SK-N-SH treated with all-trans-retinoic acid at 6 μM for 48 hours (cell line): ENCODE measurements around the gene MGLL.
"Not testable (repeated sequence)": the region's sequence is repeated elsewhere in the genome, so short reads cannot be mapped to it uniquely, and the experiment has no call there.

Source experiments
- ATAC-seq: fragments of 200-7000 bp; cut with Tn5 transposase; 3 replicates; pipeline ENCODE4 v1.9.1; 2020; ENCODE audit warnings: mild to moderate bottlenecking, moderate library complexity
- ARNTL ChIP-seq: fragments of 450-650 bp; formaldehyde crosslinking; IDR thresholded peaks from 2 replicates; pipeline ENCODE4 v1.5.0; 2020; ENCODE audit warnings: low read depth, mild to moderate bottlenecking, moderate library complexity, borderline replicate concordance
- BACH2 ChIP-seq: fragments of 250-450 bp; sonication (Bioruptor Pico); IDR thresholded peaks from 2 replicates; pipeline ENCODE4 v1.9.0; 2021; ENCODE audit warnings: mild to moderate bottlenecking, borderline replicate concordance
- CSDC2 ChIP-seq: fragments of 250-450 bp; sonication (Bioruptor Pico); IDR thresholded peaks from 2 replicates; pipeline ENCODE4 v1.5.0; 2020; ENCODE audit warnings: mild to moderate bottlenecking, moderate library complexity
- OSR1 ChIP-seq: fragments of 250-450 bp; sonication (Bioruptor Pico); IDR thresholded peaks from 2 replicates; pipeline ENCODE4 v1.8.0; 2022; ENCODE audit warnings: moderate library complexity, mild to moderate bottlenecking, inconsistent platforms
- PATZ1 ChIP-seq: fragments of 250-450 bp; sonication (Bioruptor Pico); IDR thresholded peaks from 2 replicates; pipeline ENCODE4 v1.8.0; 2020; ENCODE audit warnings: mild to moderate bottlenecking, moderate library complexity, borderline replicate concordance
- POU6F1 ChIP-seq: fragments of 250-450 bp; sonication (Bioruptor Pico); IDR thresholded peaks from 2 replicates; pipeline ENCODE4 v1.8.0; 2021; ENCODE audit warnings: low read depth, mild to moderate bottlenecking, moderate library complexity, borderline replicate concordance
- RARB ChIP-seq: fragments of 250-450 bp; sonication (Bioruptor Pico); IDR thresholded peaks from 2 replicates; pipeline ENCODE4 v1.8.0; 2021; ENCODE audit warnings: mild to moderate bottlenecking, moderate library complexity
- TCF4 ChIP-seq: fragments of 250-450 bp; sonication (Bioruptor Pico); IDR thresholded peaks from 2 replicates; pipeline ENCODE4 v1.8.0; 2021; ENCODE audit warnings: mild to moderate bottlenecking, moderate library complexity, borderline replicate concordance
- TSHZ2 ChIP-seq: fragments of 250-450 bp; sonication (Bioruptor Pico); IDR thresholded peaks from 2 replicates; pipeline ENCODE4 v1.5.0; 2020; ENCODE audit warnings: mild to moderate bottlenecking, moderate library complexity
- ZC3H10 ChIP-seq: fragments of 250-450 bp; sonication (Bioruptor Pico); IDR thresholded peaks from 2 replicates; pipeline ENCODE4 v1.5.1; 2021; ENCODE audit warnings: mild to moderate bottlenecking, moderate library complexity
- ZFP3 ChIP-seq: fragments of 250-450 bp; sonication (Bioruptor Pico); IDR thresholded peaks from 2 replicates; pipeline ENCODE4 v1.5.0; 2020; ENCODE audit warnings: mild to moderate bottlenecking, moderate library complexity
- ZNF565 ChIP-seq: fragments of 450-650 bp; formaldehyde crosslinking; conservative IDR thresholded peaks from 2 replicates; pipeline ENCODE4 v1.5.0; 2020; ENCODE audit warnings: low read depth, mild to moderate bottlenecking, moderate library complexity
- ZNF70 ChIP-seq: fragments of 450-650 bp; formaldehyde crosslinking; IDR thresholded peaks from 2 replicates; pipeline ENCODE4 v1.5.0; 2020; ENCODE audit warnings: mild to moderate bottlenecking, moderate library complexity
- ZNF8 ChIP-seq: fragments of 450-650 bp; formaldehyde crosslinking; IDR thresholded peaks from 2 replicates; pipeline ENCODE4 v1.5.0; 2020; ENCODE audit warnings: mild to moderate bottlenecking, moderate library complexity
- TF ChIP-seq, protein P1 (sequence below): fragments of 250-450 bp; sonication (Bioruptor Pico); IDR thresholded peaks from 2 replicates; pipeline ENCODE4 v1.5.1; 2020; ENCODE audit warnings: low read depth, mild to moderate bottlenecking, moderate library complexity
- TF ChIP-seq, protein P2 (sequence below): fragments of 250-450 bp; sonication (Bioruptor Pico); IDR thresholded peaks from 2 replicates; pipeline ENCODE4 v1.5.1; 2021; ENCODE audit warnings: mild to moderate bottlenecking, moderate library complexity

MGLL gene

GRCh38 chr3:127656906-127657305, 165.4 kb downstream of the MGLL start (continued):
- no peak for TF ChIP-seq PATZ1 (CRISPR knock-in tag)
- no peak for TF ChIP-seq RARB (CRISPR knock-in tag)

DNA sequence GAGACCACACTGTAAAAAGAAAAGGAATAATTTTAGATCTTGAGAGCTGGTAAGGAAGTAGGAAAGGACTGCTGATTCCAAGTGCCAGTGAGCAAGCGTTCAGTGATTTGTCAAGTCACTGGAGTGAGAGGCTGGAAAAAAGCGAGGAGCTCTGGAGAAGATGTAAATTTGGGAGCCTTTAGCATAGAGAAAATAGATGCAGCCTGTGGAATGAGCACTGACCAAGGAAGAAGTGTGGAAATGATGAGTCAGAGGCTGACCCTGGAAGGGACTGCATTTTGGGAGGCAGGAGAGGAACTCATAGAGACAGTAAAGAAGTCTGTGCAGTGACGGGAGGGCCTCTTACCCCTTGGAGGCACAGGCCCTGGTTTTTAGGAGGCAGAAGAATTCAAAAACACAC, 166.7 kb downstream of the MGLL start:
- peak; percentile 61 for ATAC-seq
- TF ChIP-seq, protein P1, sequence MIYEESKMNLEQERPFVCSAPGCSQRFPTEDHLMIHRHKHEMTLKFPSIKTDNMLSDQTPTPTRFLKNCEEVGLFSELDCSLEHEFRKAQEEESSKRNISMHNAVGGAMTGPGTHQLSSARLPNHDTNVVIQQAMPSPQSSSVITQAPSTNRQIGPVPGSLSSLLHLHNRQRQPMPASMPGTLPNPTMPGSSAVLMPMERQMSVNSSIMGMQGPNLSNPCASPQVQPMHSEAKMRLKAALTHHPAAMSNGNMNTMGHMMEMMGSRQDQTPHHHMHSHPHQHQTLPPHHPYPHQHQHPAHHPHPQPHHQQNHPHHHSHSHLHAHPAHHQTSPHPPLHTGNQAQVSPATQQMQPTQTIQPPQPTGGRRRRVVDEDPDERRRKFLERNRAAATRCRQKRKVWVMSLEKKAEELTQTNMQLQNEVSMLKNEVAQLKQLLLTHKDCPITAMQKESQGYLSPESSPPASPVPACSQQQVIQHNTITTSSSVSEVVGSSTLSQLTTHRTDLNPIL (CRISPR knock-in tag) = no peak
- no peak for TF ChIP-seq ZNF8 (CRISPR knock-in tag)
- TF ChIP-seq ZNF565 (CRISPR knock-in tag) = no peak

DNA sequence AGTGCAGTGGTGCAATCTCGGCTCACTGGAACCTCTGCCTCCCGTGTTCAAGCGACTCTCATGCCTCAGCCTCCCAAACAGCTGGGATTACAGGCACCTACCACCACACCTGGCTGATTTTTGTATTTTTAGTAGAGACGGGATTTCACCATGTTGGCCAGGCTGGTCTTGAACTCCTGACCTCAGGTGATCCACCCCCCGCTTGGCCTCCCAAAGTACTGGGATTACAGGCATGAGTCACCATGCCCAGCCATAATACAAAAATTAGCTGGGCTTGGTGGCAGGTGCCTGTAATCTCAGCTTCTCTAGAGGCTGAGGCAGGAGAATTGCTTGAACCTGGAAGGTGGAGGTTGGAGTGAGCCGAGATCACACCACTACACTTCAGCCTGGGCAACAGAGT, 167.3 kb downstream of the MGLL start:
- ATAC-seq = not testable (repeated sequence)

DNA sequence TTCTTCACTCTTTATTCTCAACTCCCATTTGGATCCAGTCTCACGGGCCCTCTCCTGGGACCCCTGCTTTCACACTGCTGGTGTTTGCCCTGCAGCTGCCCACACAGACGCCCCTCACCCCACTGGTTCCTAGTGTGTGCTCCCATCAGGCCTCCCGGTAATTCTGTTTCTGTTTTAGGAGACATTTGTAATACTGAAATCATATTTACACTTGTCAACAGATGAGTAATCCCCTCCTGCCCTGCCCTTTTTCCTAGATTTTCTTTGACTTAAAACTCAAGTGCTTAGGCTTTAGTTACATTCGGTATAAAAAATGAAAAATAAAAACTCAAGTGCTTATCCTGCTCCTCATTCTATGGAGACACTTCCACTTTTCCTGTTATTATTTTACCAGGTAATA, 167.9 kb downstream of the MGLL start:
- ATAC-seq = no peak
- no peak for TF ChIP-seq ARNTL (CRISPR knock-in tag)
- no peak for TF ChIP-seq ZNF8 (CRISPR knock-in tag)
- TF ChIP-seq ZFP3 = no peak

GRCh38 chr3:127652246-127652995, 169.9 kb downstream of the MGLL start:
- ATAC-seq = peak; percentile 93
- TF ChIP-seq TSHZ2 (no peak), CSDC2 (no peak), TCF4 (no peak), ZNF70 (no peak)

DNA sequence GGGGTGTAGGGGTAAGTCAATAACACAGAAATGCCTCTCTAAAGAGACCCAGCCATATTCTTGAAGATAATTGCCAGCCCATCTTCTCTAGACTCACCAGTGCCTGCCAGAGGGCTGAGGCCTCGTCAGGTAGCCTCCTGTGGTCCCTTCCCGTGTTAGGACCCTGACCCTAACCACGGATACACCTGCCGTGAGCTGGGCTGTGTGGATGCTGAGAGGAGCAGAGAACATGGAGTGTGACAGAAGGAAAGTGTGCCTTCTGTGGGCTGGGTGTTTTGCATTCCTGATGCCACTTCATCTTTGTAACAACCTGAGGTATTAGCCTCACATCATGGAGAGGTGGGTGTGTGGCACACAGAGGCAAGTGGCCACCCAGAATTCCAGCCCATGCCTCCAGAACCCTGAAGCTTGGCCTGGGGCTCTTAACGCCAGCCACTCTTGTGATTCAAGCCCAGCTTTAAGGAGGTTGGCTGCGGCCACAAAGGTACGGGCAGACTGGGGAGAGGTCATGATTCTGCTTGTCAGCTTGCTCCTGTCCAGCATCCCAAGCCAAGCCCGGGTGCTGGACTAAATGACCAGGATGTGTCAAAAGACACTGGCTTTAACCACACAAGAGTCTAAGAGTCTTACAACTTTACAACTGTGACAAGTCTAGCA, 170.7 kb downstream of the MGLL start:
- TF ChIP-seq OSR1 (no peak), BACH2 (no peak), ZNF565 (CRISPR knock-in tag) (no peak), POU6F1 (no peak), ZC3H10 (CRISPR knock-in tag) (no peak), PATZ1 (CRISPR knock-in tag) (no peak), CSDC2 (no peak), ZFP3 (no peak)
- TF ChIP-seq, protein P2, sequence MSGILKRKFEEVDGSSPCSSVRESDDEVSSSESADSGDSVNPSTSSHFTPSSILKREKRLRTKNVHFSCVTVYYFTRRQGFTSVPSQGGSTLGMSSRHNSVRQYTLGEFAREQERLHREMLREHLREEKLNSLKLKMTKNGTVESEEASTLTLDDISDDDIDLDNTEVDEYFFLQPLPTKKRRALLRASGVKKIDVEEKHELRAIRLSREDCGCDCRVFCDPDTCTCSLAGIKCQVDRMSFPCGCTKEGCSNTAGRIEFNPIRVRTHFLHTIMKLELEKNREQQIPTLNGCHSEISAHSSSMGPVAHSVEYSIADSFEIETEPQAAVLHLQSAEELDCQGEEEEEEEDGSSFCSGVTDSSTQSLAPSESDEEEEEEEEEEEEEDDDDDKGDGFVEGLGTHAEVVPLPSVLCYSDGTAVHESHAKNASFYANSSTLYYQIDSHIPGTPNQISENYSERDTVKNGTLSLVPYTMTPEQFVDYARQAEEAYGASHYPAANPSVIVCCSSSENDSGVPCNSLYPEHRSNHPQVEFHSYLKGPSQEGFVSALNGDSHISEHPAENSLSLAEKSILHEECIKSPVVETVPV = no peak
- ATAC-seq = peak; percentile 12; the same call in 1 of the 3 replicates
